IMR-90 (cell line): ENCODE measurements around the gene IRAK1. TPM values are rescaled to one million over a fixed set of nuclear protein-coding genes. Genes with fewer than 3 reads are reported as not detected.

Experiments
- ATAC-seq: fragments of 200-7000 bp; cut with Tn5 transposase; 2 replicates; pipeline ENCODE4 v1.9.1; 2020; ENCODE audit warnings: low read depth, mild to moderate bottlenecking, moderate library complexity
- BruUV-seq: library from RNA; stranded (reverse); fragments of 400-500 nt; replicated peaks from 2 replicates; lab custom pipeline; 2021; lab: Mats Ljungman, UMichigan
- CTCF ChIA-PET: fragments of 300-600 bp; formaldehyde crosslinking; extraction: SDS; loops from one replicate; lab custom pipeline; 2021; ENCODE audit warnings: antibody characterized with exemption; lab: Yijun Ruan, JAX
- POLR2A ChIA-PET: fragments of 300-600 bp; sonication (Branson Sonifier 250); formaldehyde crosslinking; loops from one replicate; lab custom pipeline; 2022; ENCODE audit warnings: antibody characterized with exemption; ENCODE audit not compliant: unreplicated experiment; lab: Charles Lee
- DNase-seq: peaks from one replicate; pipeline ENCODE4 v3.0.0; 2013
- H2AFZ ChIP-seq: replicated peaks from 2 replicates; pipeline ENCODE3; 2013; ENCODE audit warnings: low read length, mild to moderate bottlenecking; ENCODE audit not compliant: poor library complexity
- H2AK5ac ChIP-seq: 2 replicates; pipeline ENCODE4 v1.6.1; 2013; ENCODE audit warnings: low read depth, low read length, inconsistent platforms
- H2AK9ac ChIP-seq: replicated peaks from 2 replicates; pipeline ENCODE3; 2013; ENCODE audit warnings: mild to moderate bottlenecking, low read depth, low read length, moderate library complexity; ENCODE audit not compliant: poor library complexity
- H2BK120ac ChIP-seq: 2 replicates; pipeline ENCODE4 v1.6.1; 2013; ENCODE audit warnings: low read depth, low read length, inconsistent platforms
- H2BK15ac ChIP-seq: 3 replicates; pipeline ENCODE4 v1.6.1; 2013; ENCODE audit warnings: low read depth, low read length, inconsistent platforms
- H2BK20ac ChIP-seq: 2 replicates; pipeline ENCODE4 v1.6.1; 2013; ENCODE audit warnings: low read depth, mild to moderate bottlenecking, inconsistent platforms, low read length, moderate library complexity
- H2BK5ac ChIP-seq: 2 replicates; pipeline ENCODE4 v1.6.1; 2013; ENCODE audit warnings: mild to moderate bottlenecking, low read depth, low read length, inconsistent platforms; ENCODE audit not compliant: poor library complexity, severe bottlenecking
- H3K14ac ChIP-seq: replicated peaks from 2 replicates; pipeline ENCODE4 v1.6.1; 2013; ENCODE audit warnings: low read depth, low read length, inconsistent platforms
- H3K18ac ChIP-seq: 2 replicates; pipeline ENCODE4 v1.6.1; 2013; ENCODE audit warnings: low read depth, low read length, control low read depth
- H3K23ac ChIP-seq: 2 replicates; pipeline ENCODE4 v1.6.1; 2013; ENCODE audit warnings: low read depth, low read length, inconsistent platforms
- H3K27ac ChIP-seq: 2 replicates; pipeline ENCODE4 v1.5.1; 2013; ENCODE audit warnings: mild to moderate bottlenecking, control low read depth, low read length; ENCODE audit not compliant: insufficient read depth
- H3K27me3 ChIP-seq: 2 replicates; pipeline ENCODE4 v1.6.1; 2013; ENCODE audit warnings: low read length; ENCODE audit not compliant: control insufficient read depth, insufficient read depth
- H3K36me3 ChIP-seq: 2 replicates; pipeline ENCODE4 v1.6.1; 2013; ENCODE audit warnings: low read length, mixed read lengths; ENCODE audit not compliant: control insufficient read depth, insufficient read depth
- H3K4ac ChIP-seq: 2 replicates; pipeline ENCODE4 v1.6.1; 2013; ENCODE audit warnings: low read depth, low read length, inconsistent platforms
- H3K4me1 ChIP-seq: 2 replicates; pipeline ENCODE4 v1.6.1; 2013; ENCODE audit warnings: low read length, mixed read lengths; ENCODE audit not compliant: control insufficient read depth, insufficient read depth
- H3K4me2 ChIP-seq: 2 replicates; pipeline ENCODE4 v1.6.1; 2013; ENCODE audit warnings: low read depth, mild to moderate bottlenecking, control low read depth, low read length, moderate library complexity
- H3K4me3 ChIP-seq: 2 replicates; pipeline ENCODE4 v1.5.1; 2013; ENCODE audit warnings: low read depth, mild to moderate bottlenecking, control low read depth, low read length, moderate library complexity; ENCODE audit not compliant: insufficient read depth
- H3K56ac ChIP-seq: 2 replicates; pipeline ENCODE4 v1.6.1; 2013; ENCODE audit warnings: low read length, inconsistent platforms; ENCODE audit not compliant: insufficient read depth; ENCODE audit errors: extremely low read depth
- H3K79me1 ChIP-seq, 2 experiments: 2 replicates each; pipeline ENCODE4 v1.6.1; 2013; ENCODE audit warnings: low read length in 2 of 2, inconsistent platforms in 1 of 2, low read depth in 1 of 2
- H3K9ac ChIP-seq: 2 replicates; pipeline ENCODE4 v1.6.1; 2013; ENCODE audit warnings: low read depth, low read length, control low read depth
- H3K9me1 ChIP-seq: 2 replicates; pipeline ENCODE4 v1.6.1; 2013; ENCODE audit warnings: low read length, inconsistent platforms; ENCODE audit not compliant: insufficient read depth
- H3K9me3 ChIP-seq: 2 replicates; pipeline ENCODE4 v1.6.1; 2013; ENCODE audit warnings: low read length; ENCODE audit not compliant: control insufficient read depth, insufficient read depth
- H4K20me1 ChIP-seq: 2 replicates; pipeline ENCODE4 v1.6.1; 2013; ENCODE audit warnings: low read length, inconsistent platforms; ENCODE audit not compliant: insufficient read depth
- H4K5ac ChIP-seq: 2 replicates; pipeline ENCODE4 v1.6.1; 2013; ENCODE audit warnings: mild to moderate bottlenecking, low read depth, low read length, control low read depth
- H4K8ac ChIP-seq, 2 experiments: 2 replicates each; pipeline ENCODE4 v1.6.1; 2013; ENCODE audit warnings: low read depth in 2 of 2, low read length in 2 of 2, control low read depth in 1 of 2, inconsistent platforms in 1 of 2
- H4K91ac ChIP-seq: 2 replicates; pipeline ENCODE4 v1.6.1; 2013; ENCODE audit warnings: low read depth, low read length, inconsistent platforms; ENCODE audit not compliant: insufficient read depth
- CEBPB ChIP-seq: IDR thresholded peaks from 2 replicates; pipeline ENCODE4 v1.6.1; 2012; ENCODE audit warnings: low read depth, low read length, improper control_type of control experiment
- CTCF ChIP-seq: conservative IDR thresholded peaks from 2 replicates; pipeline ENCODE4 v1.5.1; 2012; ENCODE audit warnings: mild to moderate bottlenecking, low read depth, low read length, improper control_type of control experiment
- MAFK ChIP-seq: IDR thresholded peaks from 2 replicates; pipeline ENCODE4 v1.6.1; 2012; ENCODE audit warnings: low read depth, low read length, improper control_type of control experiment
- POLR2A ChIP-seq: IDR thresholded peaks from 2 replicates; pipeline ENCODE4 v1.6.1; 2012; ENCODE audit warnings: mild to moderate bottlenecking, low read depth, low read length
- WGBS, 2 experiments: methylation state at CpG; one replicate each; pipeline versions ENCODE4 v1.1.5 to v1.1.7; 2013; ENCODE audit warnings: missing lambda C conversion rate in 2 of 2; ENCODE audit not compliant: insufficient read length in 1 of 2; ENCODE audit errors: extremely low coverage in 2 of 2; 5-methylcytosine and 5-hydroxymethylcytosine counted together
- dilution Hi-C: fragments of 300-500 bp; cut with HindIII; formaldehyde crosslinking; loops from one replicate; pipeline ENCODE4 v1.14.3; 2018; ENCODE audit warnings: low sequenced_read_pairs; ENCODE audit not compliant: unreplicated experiment
- in situ Hi-C: fragments of 300-500 bp; cut with MboI; formaldehyde crosslinking; loops from 3 replicates; pipeline ENCODE4 v1.14.3; 2019; ENCODE audit warnings: low sequenced_read_pairs, inconsistent platforms, mixed read lengths
- intact Hi-C: fragments of 100-400 bp; cut with micrococcal nuclease; formaldehyde crosslinking; loops from 2 replicates; pipeline ENCODE4 v1.10.0; 2022
- polyA plus RNA-seq, 3 experiments: library from polyadenylated mRNA; depleted of rRNA; stranded (reverse); fragments of >200 nt; gene quantifications; 2 replicates each; pipeline ENCODE4 v1.2.3, GENCODE V29; 2012; ENCODE audit warnings: low replicate concordance in 1 of 3
- total RNA-seq: library from RNA; depleted of rRNA; stranded (reverse); fragments of >200 nt; gene quantifications from 2 replicates; pipeline ENCODE4 v1.2.3, GENCODE V29; 2012

Gene IRAK1
- total and polyA plus RNA-seq, 2 of the 4 experiments (the other 2 are of a cell fraction): 33.3 to 50.2 TPM

- no peak for TF ChIP-seq MAFK
- no peak for TF ChIP-seq POLR2A
- peak; percentile 43; the same call in 1 of the 2 replicates for TF ChIP-seq CEBPB
- TF ChIP-seq CTCF: no peak
- no peak overlapping the region for H3K4me2 ChIP-seq
- H3K56ac ChIP-seq: no peak overlapping the region
- H3K9me1 ChIP-seq: peaks cover 8% of the 10 kb centered on the region; the same call in 1 of the 2 replicates
- peaks cover 4% of the 10 kb centered on the region; the same call in 1 of the 2 replicates for H3K36me3 ChIP-seq
- no peak overlapping the region for H3K23ac ChIP-seq
- H3K9ac ChIP-seq: no peak overlapping the region
- H3K18ac ChIP-seq: no peak overlapping the region
- POLR2A ChIA-PET: no interaction called here
- ATAC-seq: no peak
- CTCF ChIA-PET: no interaction called here
- no peak overlapping the region for H4K5ac ChIP-seq
- H2BK5ac ChIP-seq: no peak overlapping the region
- peaks cover 10% of the 10 kb centered on the region for H3K4me1 ChIP-seq
- H3K9me3 ChIP-seq: no peaks in the 10 kb centered on the region
- no peak overlapping the region for H3K4me3 ChIP-seq
- in situ Hi-C loops: no loop called here
- H2BK20ac ChIP-seq: no peak overlapping the region
- no peak overlapping the region for H2BK120ac ChIP-seq
- DNase-seq: peak; percentile 20
- intact Hi-C loops: no loop called here
- H4K91ac ChIP-seq: no peak overlapping the region
- H4K8ac ChIP-seq: no peak overlapping the region
- H2AFZ ChIP-seq: no peak overlapping the region
- no TSS peak for BruUV-seq
- H3K27me3 ChIP-seq: no peaks in the 10 kb centered on the region
- H3K27ac ChIP-seq: no peak overlapping the region
- dilution Hi-C loops: no loop called here
- no peak overlapping the region for H2AK9ac ChIP-seq
- no peak overlapping the region for H2BK15ac ChIP-seq
- no peak overlapping the region for H2AK5ac ChIP-seq
- WGBS, 2 experiments: no CpG with 5 or more reads among the region's 8 CpGs
- peaks cover 12 to 47% of the 10 kb centered on the region in 2 experiments; a peak in 3 of 4 replicates for H3K79me1 ChIP-seq
- peaks cover 47% of the 10 kb centered on the region for H4K20me1 ChIP-seq
- no peak overlapping the region for H3K14ac ChIP-seq
- H3K4ac ChIP-seq: no peak overlapping the region
These were observed 37.1 kb upstream of the IRAK1 start for GRCh38 chrX:154056770-154057241.
